ENCODE measurements around the gene GPR84.

The GPR84 gene

GRCh38 chr12:54374562-54375258 is 10.4 kb upstream of the GPR84 start:
- Histone ChIP-seq H3K4me3 (ENCODE audit: low read length in 2 of 2) (no peak overlapping the region), H3K9ac (ENCODE audit: low read depth in 1 of 2, low read length in 2 of 2) (no peak overlapping the region)

GRCh38 chr12:54373649-54374561 is 9.6 kb upstream of the GPR84 start:
- no peak overlapping the region for H3K9ac ChIP-seq (ENCODE audit: low read depth in 1 of 2, low read length in 2 of 2)

More at GRCh38 chr12:54374562-54375258, 10.4 kb upstream of the GPR84 start:
- Histone ChIP-seq H3K27ac (ENCODE audit: low read depth in 2 of 2, low read length in 2 of 2) (peak overlapping the region in 1 of 2 donors; percentile 25), H3K36me3 (ENCODE audit: control insufficient read depth in 2 of 2, insufficient read depth in 2 of 2, low read length in 2 of 2) (no peaks in the 10 kb centered on the region), H3K27me3 (ENCODE audit: control insufficient read depth in 2 of 2, insufficient read depth in 2 of 2, low read length in 2 of 2) (peaks cover 4 to 5% of the 10 kb centered on the region in 2 donors), H3K9me3 (ENCODE audit: control insufficient read depth in 2 of 2, low read length in 2 of 2) (no peaks in the 10 kb centered on the region), H3K4me1 (ENCODE audit: control insufficient read depth in 2 of 2, insufficient read depth in 2 of 2, low read length in 2 of 2) (peaks cover 7 to 20% of the 10 kb centered on the region in 2 donors)

DNA sequence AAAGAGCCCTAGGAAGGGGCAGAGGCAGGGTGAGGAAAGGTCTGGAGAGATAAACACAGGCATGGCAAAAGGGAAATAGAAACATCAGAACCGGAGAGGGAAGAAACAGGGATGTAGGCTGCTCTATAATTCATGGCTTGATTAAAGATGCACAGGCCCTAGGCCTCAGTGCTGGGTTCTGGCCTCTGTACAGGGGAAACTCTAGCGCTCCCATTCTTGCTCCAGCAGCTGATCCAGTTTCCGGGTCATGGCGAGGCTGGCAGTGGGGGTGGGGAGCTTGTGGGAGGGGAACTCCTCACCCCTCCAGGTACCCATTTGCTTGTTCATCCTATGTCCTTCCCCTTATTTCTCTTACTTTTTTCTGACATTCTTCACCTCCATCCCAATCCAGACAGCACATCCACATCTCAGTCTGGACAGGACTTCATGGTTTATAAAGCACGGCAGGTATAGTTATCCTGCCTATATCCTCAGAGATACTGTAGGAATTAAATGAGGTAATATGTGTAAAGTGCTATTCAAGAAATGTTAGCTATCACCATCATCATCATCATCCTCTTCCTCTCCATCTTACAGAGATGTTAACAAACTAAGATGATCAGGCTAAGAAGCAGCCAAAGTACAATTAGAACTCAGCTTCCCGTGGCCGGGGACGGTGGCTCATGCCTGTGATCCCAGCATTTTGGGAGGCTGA is 8.0 kb upstream of the GPR84 start:
- no peak overlapping the region for H3K9ac ChIP-seq (ENCODE audit: low read depth in 1 of 2, low read length in 2 of 2)
- peaks cover 4 to 6% of the 10 kb centered on the region in 2 donors for H3K27me3 ChIP-seq (ENCODE audit: control insufficient read depth in 2 of 2, insufficient read depth in 2 of 2, low read length in 2 of 2)
- no peak overlapping the region for H3K4me3 ChIP-seq (ENCODE audit: low read length in 2 of 2)
- no peaks in the 10 kb centered on the region for H3K9me3 ChIP-seq (ENCODE audit: control insufficient read depth in 2 of 2, low read length in 2 of 2)
- H3K27ac ChIP-seq (ENCODE audit: low read depth in 2 of 2, low read length in 2 of 2) = no peak overlapping the region
- H3K36me3 ChIP-seq (ENCODE audit: control insufficient read depth in 2 of 2, insufficient read depth in 2 of 2, low read length in 2 of 2) = no peaks in the 10 kb centered on the region
- H3K4me1 ChIP-seq (ENCODE audit: control insufficient read depth in 2 of 2, insufficient read depth in 2 of 2, low read length in 2 of 2) = peaks cover 13 to 30% of the 10 kb centered on the region in 2 donors

More at GRCh38 chr12:54373649-54374561, 9.6 kb upstream of the GPR84 start:
- peaks cover 4 to 5% of the 10 kb centered on the region in 2 donors for H3K27me3 ChIP-seq (ENCODE audit: control insufficient read depth in 2 of 2, insufficient read depth in 2 of 2, low read length in 2 of 2)
- peaks cover 8 to 23% of the 10 kb centered on the region in 2 donors for H3K4me1 ChIP-seq (ENCODE audit: control insufficient read depth in 2 of 2, insufficient read depth in 2 of 2, low read length in 2 of 2)
- H3K36me3 ChIP-seq (ENCODE audit: control insufficient read depth in 2 of 2, insufficient read depth in 2 of 2, low read length in 2 of 2) = no peaks in the 10 kb centered on the region
- no peaks in the 10 kb centered on the region for H3K9me3 ChIP-seq (ENCODE audit: control insufficient read depth in 2 of 2, low read length in 2 of 2)
- H3K27ac ChIP-seq (ENCODE audit: low read depth in 2 of 2, low read length in 2 of 2) = peak overlapping the region in 1 of 2 donors; percentile 16
- no peak overlapping the region for H3K4me3 ChIP-seq (ENCODE audit: low read length in 2 of 2)

- Histone ChIP-seq H3K27ac (ENCODE audit: low read depth in 2 of 2, low read length in 2 of 2) (peak overlapping the region; percentile 9 to 48), H3K9ac (ENCODE audit: low read depth in 1 of 2, low read length in 2 of 2) (no peak overlapping the region), H3K36me3 (ENCODE audit: control insufficient read depth in 2 of 2, insufficient read depth in 2 of 2, low read length in 2 of 2) (no peaks in the 10 kb centered on the region), H3K4me3 (ENCODE audit: low read length in 2 of 2) (no peak overlapping the region), H3K27me3 (ENCODE audit: control insufficient read depth in 2 of 2, insufficient read depth in 2 of 2, low read length in 2 of 2) (peaks cover 4 to 6% of the 10 kb centered on the region in 2 donors), H3K9me3 (ENCODE audit: control insufficient read depth in 2 of 2, low read length in 2 of 2) (no peaks in the 10 kb centered on the region), H3K4me1 (ENCODE audit: control insufficient read depth in 2 of 2, insufficient read depth in 2 of 2, low read length in 2 of 2) (peaks cover 13 to 30% of the 10 kb centered on the region in 2 donors)
These were observed 7.2 kb upstream of the GPR84 start for GRCh38 chr12:54371328-54372112.

- Histone ChIP-seq H3K9me3 (ENCODE audit: control insufficient read depth in 2 of 2, low read length in 2 of 2) (no peaks in the 10 kb centered on the region), H3K9ac (ENCODE audit: low read depth in 1 of 2, low read length in 2 of 2) (peak overlapping the region; percentile 14 to 20), H3K27me3 (ENCODE audit: control insufficient read depth in 2 of 2, insufficient read depth in 2 of 2, low read length in 2 of 2) (peaks cover 4 to 6% of the 10 kb centered on the region in 2 donors), H3K27ac (ENCODE audit: low read depth in 2 of 2, low read length in 2 of 2) (peak overlapping the region in 1 of 2 donors; percentile 48), H3K36me3 (ENCODE audit: control insufficient read depth in 2 of 2, insufficient read depth in 2 of 2, low read length in 2 of 2) (no peaks in the 10 kb centered on the region), H3K4me3 (ENCODE audit: low read length in 2 of 2) (peak overlapping the region in 1 of 2 donors; percentile 44), H3K4me1 (ENCODE audit: control insufficient read depth in 2 of 2, insufficient read depth in 2 of 2, low read length in 2 of 2) (peaks cover 13 to 26% of the 10 kb centered on the region in 2 donors)
These were observed 6.0 kb upstream of the GPR84 start for GRCh38 chr12:54370171-54370730.

- H3K4me1 ChIP-seq (ENCODE audit: control insufficient read depth in 2 of 2, insufficient read depth in 2 of 2, low read length in 2 of 2) = peaks cover 13 to 24% of the 10 kb centered on the region in 2 donors
- H3K4me3 ChIP-seq (ENCODE audit: low read length in 2 of 2) = peak overlapping the region in 1 of 2 donors; percentile 26
- H3K9me3 ChIP-seq (ENCODE audit: control insufficient read depth in 2 of 2, low read length in 2 of 2) = no peaks in the 10 kb centered on the region
- H3K27ac ChIP-seq (ENCODE audit: low read depth in 2 of 2, low read length in 2 of 2) = peak overlapping the region in 1 of 2 donors; percentile 9
- no peaks in the 10 kb centered on the region for H3K36me3 ChIP-seq (ENCODE audit: control insufficient read depth in 2 of 2, insufficient read depth in 2 of 2, low read length in 2 of 2)
- peaks cover 4 to 6% of the 10 kb centered on the region in 2 donors for H3K27me3 ChIP-seq (ENCODE audit: control insufficient read depth in 2 of 2, insufficient read depth in 2 of 2, low read length in 2 of 2)
- no peak overlapping the region for H3K9ac ChIP-seq (ENCODE audit: low read depth in 1 of 2, low read length in 2 of 2)
These were observed 5.4 kb upstream of the GPR84 start for GRCh38 chr12:54369597-54370131.

- no peaks in the 10 kb centered on the region for H3K36me3 ChIP-seq (ENCODE audit: control insufficient read depth in 2 of 2, insufficient read depth in 2 of 2, low read length in 2 of 2)
- no peaks in the 10 kb centered on the region for H3K9me3 ChIP-seq (ENCODE audit: control insufficient read depth in 2 of 2, low read length in 2 of 2)
- peak overlapping the region; percentile 25 to 27 for H3K9ac ChIP-seq (ENCODE audit: low read depth in 1 of 2, low read length in 2 of 2)
- peak overlapping the region in 1 of 2 donors; percentile 9 for H3K27ac ChIP-seq (ENCODE audit: low read depth in 2 of 2, low read length in 2 of 2)
- H3K4me1 ChIP-seq (ENCODE audit: control insufficient read depth in 2 of 2, insufficient read depth in 2 of 2, low read length in 2 of 2) = peaks cover 13 to 20% of the 10 kb centered on the region in 2 donors
- peak overlapping the region; percentile 32 to 59 for H3K4me3 ChIP-seq (ENCODE audit: low read length in 2 of 2)
- peaks cover 4 to 6% of the 10 kb centered on the region in 2 donors for H3K27me3 ChIP-seq (ENCODE audit: control insufficient read depth in 2 of 2, insufficient read depth in 2 of 2, low read length in 2 of 2)
These were observed 4.7 kb upstream of the GPR84 start for GRCh38 chr12:54368709-54369596.

- peak overlapping the region; percentile 32 to 59 for H3K4me3 ChIP-seq (ENCODE audit: low read length in 2 of 2)
- H3K36me3 ChIP-seq (ENCODE audit: control insufficient read depth in 2 of 2, insufficient read depth in 2 of 2, low read length in 2 of 2) = no peaks in the 10 kb centered on the region
- peak overlapping the region; percentile 23 to 27 for H3K9ac ChIP-seq (ENCODE audit: low read depth in 1 of 2, low read length in 2 of 2)
- peaks cover 6 to 10% of the 10 kb centered on the region in 2 donors for H3K27me3 ChIP-seq (ENCODE audit: control insufficient read depth in 2 of 2, insufficient read depth in 2 of 2, low read length in 2 of 2)
- H3K9me3 ChIP-seq (ENCODE audit: control insufficient read depth in 2 of 2, low read length in 2 of 2) = no peaks in the 10 kb centered on the region
- peaks cover 13 to 20% of the 10 kb centered on the region in 2 donors for H3K4me1 ChIP-seq (ENCODE audit: control insufficient read depth in 2 of 2, insufficient read depth in 2 of 2, low read length in 2 of 2)
- no peak overlapping the region for H3K27ac ChIP-seq (ENCODE audit: low read depth in 2 of 2, low read length in 2 of 2)
These were observed 3.9 kb upstream of the GPR84 start for GRCh38 chr12:54368025-54368708.
